Transverse colon (tissue), 4 donors: ENCODE data around the gene EYA4. TPM values are rescaled to one million over a fixed set of nuclear protein-coding genes. Genes with fewer than 3 reads are reported as not detected.

Source experiments
- DNase-seq: peaks from one replicate; pipeline ENCODE4 v3.0.0-alpha.2; 2019
- H3K27ac ChIP-seq, 4 donors: fragments of 200-600 bp; sonication (generic); 2 replicates each; pipeline ENCODE4 v1.5.1; 2016 to 2018; ENCODE audit warnings: inconsistent platforms in 4 of 4
- H3K27me3 ChIP-seq: fragments of 200-600 bp; sonication (generic); 2 replicates; pipeline ENCODE4 v1.5.1; 2017; ENCODE audit warnings: inconsistent platforms
- H3K36me3 ChIP-seq, 4 donors: fragments of 200-600 bp; sonication (generic); 2 replicates each; pipeline ENCODE4 v1.5.1; 2017 to 2019; ENCODE audit warnings: inconsistent platforms in 4 of 4
- H3K4me1 ChIP-seq, 4 donors: fragments of 200-600 bp; sonication (generic); 2 replicates each; pipeline ENCODE4 v1.5.1; 2017 to 2020; ENCODE audit warnings: inconsistent platforms in 4 of 4
- H3K4me3 ChIP-seq, 4 donors: fragments of 200-600 bp; sonication (generic); 1 replicate in 1 of 4; 2 replicates in 3 of 4; pipeline versions ENCODE4 v1.5.1 to v1.6.1; 2017 to 2019; ENCODE audit warnings: inconsistent platforms in 4 of 4
- H3K9me3 ChIP-seq, 2 donors: fragments of 200-600 bp; sonication (generic); 2 replicates each; pipeline ENCODE4 v1.5.1; 2017 to 2019; ENCODE audit warnings: inconsistent platforms in 2 of 2
- CTCF ChIP-seq, 5 experiments: fragments of 200-600 bp in 3 of 5; fragments of 450-650 bp in 2 of 5; sonication (generic) in 3 of 5; IDR thresholded peaks; 1 replicate in 2 of 5; 2 replicates in 3 of 5; pipeline ENCODE4 v1.5.1; 2016 to 2017; ENCODE audit warnings: antibody characterized with exemption in 5 of 5, inconsistent platforms in 3 of 5, mild to moderate bottlenecking in 2 of 5, moderate library complexity in 1 of 5
- EP300 ChIP-seq: sonication (generic); formaldehyde crosslinking; IDR thresholded peaks from one replicate; pipeline ENCODE4 v1.6.1; 2017; ENCODE audit warnings: antibody characterized with exemption, low read depth
- POLR2A ChIP-seq: fragments of 450-650 bp; IDR thresholded peaks from one replicate; pipeline ENCODE4 v1.6.1; 2016; ENCODE audit warnings: antibody characterized with exemption, mild to moderate bottlenecking, moderate library complexity
- POLR2AphosphoS5 ChIP-seq, 3 donors: sonication (generic); formaldehyde crosslinking; IDR thresholded peaks; one replicate each; pipeline ENCODE4 v1.6.1; 2016; ENCODE audit warnings: antibody characterized with exemption in 3 of 3
- WGBS, 2 donors: methylation state at CpG; one replicate each; pipeline ENCODE4 v1.1.5; 2018; ENCODE audit warnings: low coverage in 1 of 2; 5-methylcytosine and 5-hydroxymethylcytosine counted together
- in situ Hi-C, 4 donors: fragments of 200-750 bp; cut with MboI; loops; one replicate each; pipeline versions ENCODE4 v1.15.0 to v1.15.1; 2017; ENCODE audit warnings: low sequenced_read_pairs in 3 of 4, low pct_ligation_motif_present in 1 of 4, low pct_unique_long_range_greater_than_20kb in 1 of 4
- intact Hi-C: fragments of 100-400 bp; cut with DNase I; formaldehyde crosslinking; loops from one replicate; pipeline ENCODE4 v1.15.1; 2023; ENCODE audit warnings: low total_unique reads
- total RNA-seq, 4 donors: library from RNA; depleted of rRNA; stranded (reverse); fragments of >200 nt; gene quantifications; one replicate each; pipeline ENCODE4 v1.1.0, GENCODE V29; 2016

Gene EYA4
- total RNA-seq, 4 donors from 2014 or later: 0.27 to 0.64 TPM; not detected in 2

GRCh38 chr6:133297657-133298056 is 56.5 kb downstream of the EYA4 start:
- intact Hi-C loops: no loop called here
- no peak for DNase-seq
- H3K4me1 ChIP-seq: no peaks in the 10 kb centered on the region
- H3K27ac ChIP-seq: no peak overlapping the region
- H3K27me3 ChIP-seq: no peaks in the 10 kb centered on the region
- in situ Hi-C loops: no loop called here
- WGBS, 2 donors: 80 to 86% methylated on average over 2 of the region's 2 CpGs
- no peaks in the 10 kb centered on the region for H3K36me3 ChIP-seq
- no peak for TF ChIP-seq CTCF (IDR thresholded peaks at IDR 0.05)
- no peak for TF ChIP-seq POLR2AphosphoS5 (IDR thresholded peaks at IDR 0.05)
- no peak for TF ChIP-seq POLR2A
- TF ChIP-seq EP300: no peak
- H3K9me3 ChIP-seq: no peaks in the 10 kb centered on the region
- no peak overlapping the region for H3K4me3 ChIP-seq

- 76 to 77% methylated on average over 3 of the region's 3 CpGs for WGBS, 2 donors
- H3K27ac ChIP-seq: no peak overlapping the region
- intact Hi-C loops (no loop called here), in situ Hi-C loops (no loop called here)
- H3K4me3 ChIP-seq: no peak overlapping the region
- H3K36me3 ChIP-seq: no peaks in the 10 kb centered on the region
- no peak for DNase-seq
- TF ChIP-seq CTCF (IDR thresholded peaks at IDR 0.05) (no peak), POLR2AphosphoS5 (IDR thresholded peaks at IDR 0.05) (no peak), EP300 (no peak), POLR2A (no peak)
- H3K9me3 ChIP-seq: no peaks in the 10 kb centered on the region
- H3K4me1 ChIP-seq: no peaks in the 10 kb centered on the region
- H3K27me3 ChIP-seq: no peaks in the 10 kb centered on the region
Measured at GRCh38 chr6:133298335-133298734, 57.2 kb downstream of the EYA4 start.

- in situ Hi-C loops (no loop called here), intact Hi-C loops (no loop called here)
- no peaks in the 10 kb centered on the region for H3K27me3 ChIP-seq
- no peak for DNase-seq
- TF ChIP-seq POLR2AphosphoS5 (IDR thresholded peaks at IDR 0.05): no peak
- TF ChIP-seq EP300: no peak
- H3K4me1 ChIP-seq: no peaks in the 10 kb centered on the region
- no peaks in the 10 kb centered on the region for H3K9me3 ChIP-seq
- H3K27ac ChIP-seq: no peak overlapping the region
- H3K4me3 ChIP-seq: no peak overlapping the region
- no peaks in the 10 kb centered on the region for H3K36me3 ChIP-seq
- WGBS, 2 donors: 86 to 94% methylated on average over 3 to 4 of the region's 4 CpGs
Measured at GRCh38 chr6:133298801-133299200, 57.6 kb downstream of the EYA4 start.

- no peaks in the 10 kb centered on the region for H3K9me3 ChIP-seq
- no peak overlapping the region for H3K27ac ChIP-seq
- in situ Hi-C loops: no loop called here
- H3K4me3 ChIP-seq: no peak overlapping the region
- H3K4me1 ChIP-seq: no peaks in the 10 kb centered on the region
- no peaks in the 10 kb centered on the region for H3K27me3 ChIP-seq
- intact Hi-C loops: no loop called here
- 72 to 76% methylated on average over 3 of the region's 3 CpGs for WGBS, 2 donors
- H3K36me3 ChIP-seq: no peaks in the 10 kb centered on the region
- DNase-seq: no peak
- TF ChIP-seq POLR2A (no peak), EP300 (no peak), CTCF (IDR thresholded peaks at IDR 0.05) (no peak), POLR2AphosphoS5 (IDR thresholded peaks at IDR 0.05) (no peak)
Measured at GRCh38 chr6:133300896-133301295, 59.7 kb downstream of the EYA4 start.

GRCh38 chr6:133301835-133302234 is 60.7 kb downstream of the EYA4 start:
- WGBS, 2 donors: 74 to 79% methylated on average over 4 to 5 of the region's 5 CpGs
- H3K36me3 ChIP-seq: no peaks in the 10 kb centered on the region
- no peak for DNase-seq
- no peaks in the 10 kb centered on the region for H3K9me3 ChIP-seq
- H3K4me3 ChIP-seq: no peak overlapping the region
- no peak for TF ChIP-seq POLR2A
- no peak for TF ChIP-seq CTCF (IDR thresholded peaks at IDR 0.05)
- TF ChIP-seq POLR2AphosphoS5 (IDR thresholded peaks at IDR 0.05): no peak
- TF ChIP-seq EP300: no peak
- H3K27ac ChIP-seq: no peak overlapping the region
- no peaks in the 10 kb centered on the region for H3K4me1 ChIP-seq
- intact Hi-C loops: no loop called here
- in situ Hi-C loops: no loop called here
- H3K27me3 ChIP-seq: no peaks in the 10 kb centered on the region
